Thyroid gland (tissue), 4 donors: ENCODE results near the gene DTNBP1. TPM values are rescaled to one million over a fixed set of nuclear protein-coding genes. Genes with fewer than 3 reads are reported as not detected.
A peak's percentile ranks its signal among the peaks of the same experiment; 100 is the strongest.

Experiments
- DNase-seq, 2 donors: peaks; one replicate each; pipeline ENCODE4 v3.0.0-alpha.2; 2019
- H3K27ac ChIP-seq, 3 donors: fragments of 200-600 bp; sonication (generic); 1 replicate in 2 of 3; 2 replicates in 1 of 3; pipeline ENCODE4 v1.5.1; 2016 to 2019; ENCODE audit warnings: mild to moderate bottlenecking in 1 of 3, moderate library complexity in 1 of 3
- H3K27me3 ChIP-seq: fragments of 200-600 bp; sonication (generic); one replicate; pipeline ENCODE4 v1.5.1; 2019
- H3K36me3 ChIP-seq, 2 donors: fragments of 200-600 bp; sonication (generic); one replicate each; pipeline ENCODE4 v1.5.1; 2016 to 2019
- H3K4me1 ChIP-seq, 2 donors: fragments of 200-600 bp; sonication (generic); one replicate each; pipeline ENCODE4 v1.5.1; 2017 to 2019
- H3K4me3 ChIP-seq, 3 donors: fragments of 200-600 bp; sonication (generic); replicated peaks in 1 of 3; 1 replicate in 2 of 3; 2 replicates in 1 of 3; pipeline ENCODE4 v1.5.1; 2016; ENCODE audit warnings: mild to moderate bottlenecking in 1 of 3
- H3K9me3 ChIP-seq: fragments of 200-600 bp; sonication (generic); one replicate; pipeline ENCODE4 v1.5.1; 2017
- CTCF ChIP-seq, 6 experiments: fragments of 200-600 bp in 3 of 6; fragments of 450-650 bp in 3 of 6; sonication (generic) in 3 of 6; IDR thresholded peaks; one replicate each; pipeline ENCODE4 v1.5.1; 2016 to 2019; ENCODE audit warnings: antibody characterized with exemption in 6 of 6, mild to moderate bottlenecking in 2 of 6, inconsistent platforms in 1 of 6, moderate library complexity in 1 of 6
- POLR2A ChIP-seq, 2 donors: fragments of 450-650 bp; IDR thresholded peaks; one replicate each; pipeline ENCODE4 v1.6.1; 2017; ENCODE audit warnings: antibody characterized with exemption in 2 of 2, mild to moderate bottlenecking in 2 of 2, moderate library complexity in 1 of 2
- WGBS, 2 donors: methylation state at CpG; one replicate each; pipeline ENCODE4 v1.1.5; 2017; 5-methylcytosine and 5-hydroxymethylcytosine counted together
- intact Hi-C: fragments of 100-400 bp; cut with DNase I; formaldehyde crosslinking; loops from one replicate; pipeline ENCODE4 v1.15.1; 2023
- total RNA-seq, 4 donors: library from RNA; depleted of rRNA; stranded (reverse); fragments of >200 nt; gene quantifications; one replicate each; pipeline ENCODE4 v1.2.3, GENCODE V29; 2016

The DTNBP1 gene
- total RNA-seq, 4 donors from 2014 or later = 10.3 to 19.2 (median 12.2) TPM

- peaks cover 0 to 2% of the 10 kb centered on the region in 2 donors for H3K36me3 ChIP-seq
- intact Hi-C loops = loop anchor here (10.0 kb wide), 1 partner anchor 249 kb away; the partner anchor contains the start of gene JARID2
- no peaks in the 10 kb centered on the region for H3K9me3 ChIP-seq
- no peak for DNase-seq
- H3K4me1 ChIP-seq = peaks cover 12 to 16% of the 10 kb centered on the region in 2 donors
- H3K27ac ChIP-seq = no peak overlapping the region
- 94 to 97% methylated on average over 9 of the region's 9 CpGs for WGBS, 2 donors
- no peaks in the 10 kb centered on the region for H3K27me3 ChIP-seq
- no peak for TF ChIP-seq CTCF (IDR thresholded peaks at IDR 0.05)
- TF ChIP-seq POLR2A (IDR thresholded peaks at IDR 0.05) = no peak
- no peak overlapping the region for H3K4me3 ChIP-seq
Measured at GRCh38 chr6:15493437-15494168, 169.2 kb downstream of the DTNBP1 start.

GRCh38 chr6:15491986-15492269 lies 170.9 kb downstream of the DTNBP1 start:
- TF ChIP-seq POLR2A (IDR thresholded peaks at IDR 0.05) = no peak
- TF ChIP-seq CTCF (IDR thresholded peaks at IDR 0.05) = no peak
- DNase-seq = peak; percentile 52 to 66

GRCh38 chr6:15491255-15491985 lies 171.4 kb downstream of the DTNBP1 start:
- Histone ChIP-seq H3K9me3 (no peaks in the 10 kb centered on the region), H3K27ac (peak overlapping the region in 2 of 3 donors; percentile 43), H3K4me3 (no peak overlapping the region), H3K4me1 (peaks cover 13 to 15% of the 10 kb centered on the region in 2 donors), H3K36me3 (peaks cover 0 to 10% of the 10 kb centered on the region in 2 donors), H3K27me3 (no peaks in the 10 kb centered on the region)
- TF ChIP-seq POLR2A (IDR thresholded peaks at IDR 0.05) = no peak
- TF ChIP-seq CTCF (IDR thresholded peaks at IDR 0.05) = peak; percentile 75 to 98 (median 88)
- 13 to 19% methylated on average over 9 of the region's 9 CpGs for WGBS, 2 donors
- intact Hi-C loops = loop anchor here (10.0 kb wide), 1 partner anchor 247 kb away; the partner anchor contains the start of gene JARID2
- peak; percentile 78 to 88 for DNase-seq

More at GRCh38 chr6:15491986-15492269, 170.9 kb downstream of the DTNBP1 start:
- intact Hi-C loops = loop anchor here (10.0 kb wide), 1 partner anchor 247 kb away; the partner anchor contains the start of gene JARID2
- no peaks in the 10 kb centered on the region for H3K27me3 ChIP-seq
- H3K27ac ChIP-seq = peak overlapping the region in 2 of 3 donors; percentile 27 to 43
- no peak overlapping the region for H3K4me3 ChIP-seq
- peaks cover 12 to 14% of the 10 kb centered on the region in 2 donors for H3K4me1 ChIP-seq
- peaks cover 0 to 10% of the 10 kb centered on the region in 2 donors for H3K36me3 ChIP-seq
- no peaks in the 10 kb centered on the region for H3K9me3 ChIP-seq
- 34 to 36% methylated on average over 5 of the region's 5 CpGs for WGBS, 2 donors

- 90 to 92% methylated on average over 11 of the region's 11 CpGs for whole genome bisulfite sequencing, 2 donors
- DNase-seq = no peak
- Histone ChIP-seq H3K27me3 (no peaks in the 10 kb centered on the region), H3K36me3 (peaks cover 0 to 10% of the 10 kb centered on the region in 2 donors), H3K4me3 (no peak overlapping the region), H3K4me1 (peaks cover 18 to 25% of the 10 kb centered on the region in 2 donors), H3K9me3 (no peaks in the 10 kb centered on the region), H3K27ac (no peak overlapping the region)
- TF ChIP-seq CTCF (IDR thresholded peaks at IDR 0.05) (no peak), POLR2A (IDR thresholded peaks at IDR 0.05) (no peak)
- intact Hi-C loops = loop anchor here (10.0 kb wide), 1 partner anchor 246 kb away; the partner anchor contains the start of gene JARID2
Measured at GRCh38 chr6:15490242-15491100, 172.4 kb downstream of the DTNBP1 start.
